IPS-18c (cell line): ENCODE measurements around the gene MTF2.
"Not testable (repeated sequence)": the region's sequence is repeated elsewhere in the genome, so short reads cannot be mapped to it uniquely, and the experiment has no call there.

ENCODE experiments used
- H3K4me3 ChIP-seq: 2 replicates; pipeline ENCODE4 v1.7.0; 2013; ENCODE audit warnings: low read depth, mild to moderate bottlenecking, low read length, moderate library complexity; ENCODE audit not compliant: insufficient read depth
- H3K9me3 ChIP-seq: one replicate; pipeline ENCODE4 v1.6.1; 2013; ENCODE audit warnings: mild to moderate bottlenecking, low read length, moderate library complexity; ENCODE audit not compliant: control insufficient read depth, insufficient read depth

Gene MTF2

DNA sequence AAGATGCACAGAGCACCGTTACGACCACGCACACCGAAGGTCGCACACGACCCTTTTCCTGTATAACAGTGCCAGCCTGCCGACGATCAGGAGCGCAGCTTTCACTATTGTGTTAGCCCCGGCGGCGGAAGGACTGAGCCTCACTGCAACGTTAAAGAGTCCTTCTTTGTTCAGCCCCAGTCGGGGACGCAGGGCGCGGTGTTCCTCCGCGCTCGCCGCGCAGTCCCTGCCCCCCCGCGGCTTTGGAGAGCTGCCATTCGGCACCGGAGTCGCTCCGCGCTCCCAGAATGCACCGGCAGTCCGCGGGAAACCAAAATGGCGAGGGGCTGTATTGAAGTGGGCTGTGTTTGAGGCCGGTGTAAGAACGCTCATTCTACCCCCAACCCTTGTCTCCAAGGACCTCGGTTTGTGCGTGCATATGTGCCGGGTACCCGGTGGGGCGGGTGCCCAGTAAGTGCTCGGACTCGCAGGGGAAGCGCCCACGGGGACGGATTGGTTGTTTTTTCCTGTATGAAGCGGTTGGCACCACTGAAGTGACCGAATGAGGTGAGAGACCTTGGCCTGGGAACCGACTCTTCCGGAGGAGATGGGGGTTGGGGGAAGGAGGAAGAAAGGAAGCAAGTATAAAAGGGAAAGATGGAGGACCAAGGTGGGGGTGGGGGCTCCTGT lies at the start of gene MTF2:
Gene MTF2, plus strand, starts transcription at position 298 of the 669 bp plus-strand sequence. Its CDS starts 244 bp downstream, at position 542.
- H3K9me3 ChIP-seq, result no peaks in the 10 kb centered on the region
- peak within 1 kb of the TSS; percentile 97 for H3K4me3 ChIP-seq

DNA sequence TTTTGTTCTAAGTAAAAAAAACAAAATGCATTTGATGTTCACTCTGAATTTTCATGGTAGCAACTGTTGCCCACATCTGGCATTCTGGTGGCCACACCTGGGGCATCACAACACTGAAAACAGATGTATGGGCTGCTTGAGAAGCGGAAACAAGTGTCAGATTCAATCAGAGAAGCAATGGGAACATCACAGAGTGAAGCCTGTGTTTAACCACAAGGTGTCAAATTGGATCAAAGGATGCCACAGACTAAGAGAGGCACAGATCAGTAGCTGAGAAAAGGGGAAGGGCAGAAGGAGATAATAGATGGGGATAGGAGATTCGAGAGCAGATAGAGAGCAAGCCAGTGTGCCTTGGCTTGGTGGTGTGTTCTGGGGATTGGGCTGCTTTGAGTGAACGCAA lies 49.8 kb upstream of the MTF2 start:
- H3K4me3 ChIP-seq, result no peak overlapping the region

DNA sequence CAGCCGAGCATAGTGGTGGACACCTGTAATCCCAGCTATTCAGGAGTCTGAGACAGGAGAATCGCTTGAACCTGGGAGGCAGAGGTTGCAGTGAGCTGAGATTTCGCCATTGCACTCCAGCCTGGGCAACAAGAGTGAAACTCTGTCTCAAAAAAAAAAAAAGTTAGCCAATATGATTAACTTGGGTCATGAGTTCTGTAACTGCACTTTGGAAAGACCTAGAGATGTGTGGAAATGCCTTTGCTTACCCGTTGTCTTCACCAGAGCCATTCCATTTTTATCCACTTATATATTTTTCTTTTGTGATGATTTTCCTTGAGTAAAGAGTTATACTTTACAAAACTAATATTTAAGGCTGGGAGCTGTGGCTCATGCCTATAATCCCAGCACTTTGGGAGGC lies 48.9 kb upstream of the MTF2 start:
- H3K4me3 ChIP-seq, H3K9me3 ChIP-seq: not testable (repeated sequence)

More for the DNA sequence above, 49.8 kb upstream of the MTF2 start:
- H3K9me3 ChIP-seq, result no peaks in the 10 kb centered on the region

DNA sequence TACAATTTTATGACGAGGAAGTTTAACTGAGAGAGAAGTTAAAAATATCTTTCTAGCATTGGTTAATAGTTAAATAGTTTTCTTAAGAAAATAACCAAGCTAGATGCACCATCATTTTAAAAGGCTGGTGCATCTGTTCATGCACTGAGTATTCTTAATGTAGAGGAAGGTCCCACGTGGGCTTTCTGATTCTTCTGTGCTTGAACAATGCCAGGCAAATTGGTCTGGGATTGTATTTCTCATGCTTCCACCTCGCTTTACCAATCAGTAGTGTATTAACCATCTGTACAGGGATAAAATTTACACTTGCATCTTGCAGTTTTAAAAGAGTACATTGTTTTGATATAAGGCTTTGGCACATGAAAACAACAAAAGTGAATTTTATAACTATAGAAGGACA lies 47.4 kb upstream of the MTF2 start:
- H3K9me3 ChIP-seq, result no peaks in the 10 kb centered on the region
- no peak overlapping the region for H3K4me3 ChIP-seq

DNA sequence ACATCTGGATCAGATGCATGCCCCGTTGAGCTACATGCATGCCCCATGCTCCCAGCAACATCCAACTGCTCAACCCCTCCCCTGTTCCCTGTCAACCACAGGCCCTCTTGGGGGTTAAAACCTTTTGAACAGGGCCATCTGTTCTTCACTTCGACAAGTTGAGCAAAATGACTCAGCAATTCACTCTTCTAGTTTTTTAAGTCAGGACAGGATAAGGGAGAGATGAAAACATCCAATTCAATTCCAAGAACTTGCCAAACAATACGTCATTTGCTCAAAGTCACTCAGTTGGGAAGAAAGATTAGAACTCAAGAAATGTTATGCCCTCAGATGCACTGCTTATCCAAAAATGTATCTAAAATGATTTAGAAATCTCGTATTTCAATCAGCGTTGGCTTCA lies 46.1 kb upstream of the MTF2 start:
- no peak overlapping the region for H3K4me3 ChIP-seq
- H3K9me3 ChIP-seq, result no peaks in the 10 kb centered on the region

DNA sequence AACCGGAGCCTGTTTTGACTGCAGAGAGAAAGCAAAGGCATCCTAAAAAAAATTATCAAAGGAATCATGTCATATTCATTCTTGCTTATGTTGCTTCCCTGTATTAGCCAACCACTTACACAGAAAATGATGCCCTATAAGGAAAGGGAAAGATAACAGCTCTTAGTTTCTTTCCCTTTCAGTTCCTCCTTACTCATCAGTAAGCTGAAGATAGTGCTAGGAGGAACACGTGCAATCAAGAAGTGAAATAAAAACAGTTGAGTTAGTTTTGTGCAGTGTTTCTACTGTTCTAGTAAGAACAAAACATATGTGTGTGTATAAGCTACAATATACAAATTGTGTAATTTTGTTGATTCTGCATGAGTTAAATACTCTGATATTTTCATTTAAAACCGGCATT lies 45.3 kb upstream of the MTF2 start:
- no peaks in the 10 kb centered on the region for H3K9me3 ChIP-seq
- no peak overlapping the region for H3K4me3 ChIP-seq

GRCh38 chr1:93034397-93034796 lies 44.7 kb upstream of the MTF2 start:
- Histone ChIP-seq H3K9me3 (no peaks in the 10 kb centered on the region), H3K4me3 (no peak overlapping the region)

DNA sequence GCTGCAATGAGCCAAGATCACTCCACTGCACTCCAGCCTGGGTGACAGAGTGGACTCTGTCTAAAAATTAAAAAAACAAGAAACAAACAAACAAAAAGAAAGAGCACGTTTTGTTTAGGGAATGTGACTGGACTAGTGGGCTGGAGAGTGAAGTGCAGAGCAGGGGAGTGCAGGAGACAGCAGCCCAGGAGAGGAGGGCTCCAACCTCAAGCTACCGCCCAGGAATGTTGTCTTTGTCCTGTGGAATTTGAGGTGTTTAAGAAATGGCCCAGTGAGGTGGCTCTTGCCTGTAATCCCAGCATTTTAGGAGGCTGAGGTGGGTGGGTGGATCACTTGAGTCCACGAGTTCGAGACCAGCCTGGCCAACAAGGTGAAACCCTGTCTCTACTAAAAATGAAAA lies 42.4 kb upstream of the MTF2 start:
- no peaks in the 10 kb centered on the region for H3K9me3 ChIP-seq
- H3K4me3 ChIP-seq, result no peak overlapping the region

GRCh38 chr1:93042187-93043056 lies 36.7 kb upstream of the MTF2 start:
- no peak overlapping the region for H3K4me3 ChIP-seq
- H3K9me3 ChIP-seq, result no peaks in the 10 kb centered on the region

- no peaks in the 10 kb centered on the region for H3K9me3 ChIP-seq
- no peak overlapping the region for H3K4me3 ChIP-seq
Observed at GRCh38 chr1:93043057-93043557, 36.0 kb upstream of the MTF2 start.

- Histone ChIP-seq H3K9me3 (no peaks in the 10 kb centered on the region), H3K4me3 (no peak overlapping the region)
Observed at GRCh38 chr1:93047618-93048017, 31.5 kb upstream of the MTF2 start.

- no peak overlapping the region for H3K4me3 ChIP-seq
- no peaks in the 10 kb centered on the region for H3K9me3 ChIP-seq
Observed at GRCh38 chr1:93051961-93052360, 27.1 kb upstream of the MTF2 start.

- H3K4me3 ChIP-seq, result no peak overlapping the region
- H3K9me3 ChIP-seq, result no peaks in the 10 kb centered on the region
Observed at GRCh38 chr1:93056214-93056613, 22.9 kb upstream of the MTF2 start.

DNA sequence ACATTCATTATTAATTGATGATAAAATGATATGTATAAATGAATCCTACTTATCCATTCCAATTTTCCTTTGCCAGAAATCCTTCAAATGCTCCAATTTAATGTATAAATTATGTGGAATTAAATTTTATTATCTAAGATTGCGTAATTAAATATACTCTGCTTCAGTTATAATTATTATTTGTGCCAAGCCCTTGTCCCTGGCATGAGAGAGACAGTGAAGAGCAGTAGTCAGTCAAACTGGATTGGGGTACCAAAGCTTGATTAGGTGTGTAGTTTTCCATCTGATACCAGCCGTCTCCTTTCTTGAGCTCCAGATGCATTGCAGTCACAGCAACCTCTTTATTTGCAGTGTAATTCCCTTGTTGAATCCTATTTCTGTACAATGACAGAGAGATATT lies 22.4 kb upstream of the MTF2 start:
- Histone ChIP-seq H3K4me3 (no peak overlapping the region), H3K9me3 (no peaks in the 10 kb centered on the region)

DNA sequence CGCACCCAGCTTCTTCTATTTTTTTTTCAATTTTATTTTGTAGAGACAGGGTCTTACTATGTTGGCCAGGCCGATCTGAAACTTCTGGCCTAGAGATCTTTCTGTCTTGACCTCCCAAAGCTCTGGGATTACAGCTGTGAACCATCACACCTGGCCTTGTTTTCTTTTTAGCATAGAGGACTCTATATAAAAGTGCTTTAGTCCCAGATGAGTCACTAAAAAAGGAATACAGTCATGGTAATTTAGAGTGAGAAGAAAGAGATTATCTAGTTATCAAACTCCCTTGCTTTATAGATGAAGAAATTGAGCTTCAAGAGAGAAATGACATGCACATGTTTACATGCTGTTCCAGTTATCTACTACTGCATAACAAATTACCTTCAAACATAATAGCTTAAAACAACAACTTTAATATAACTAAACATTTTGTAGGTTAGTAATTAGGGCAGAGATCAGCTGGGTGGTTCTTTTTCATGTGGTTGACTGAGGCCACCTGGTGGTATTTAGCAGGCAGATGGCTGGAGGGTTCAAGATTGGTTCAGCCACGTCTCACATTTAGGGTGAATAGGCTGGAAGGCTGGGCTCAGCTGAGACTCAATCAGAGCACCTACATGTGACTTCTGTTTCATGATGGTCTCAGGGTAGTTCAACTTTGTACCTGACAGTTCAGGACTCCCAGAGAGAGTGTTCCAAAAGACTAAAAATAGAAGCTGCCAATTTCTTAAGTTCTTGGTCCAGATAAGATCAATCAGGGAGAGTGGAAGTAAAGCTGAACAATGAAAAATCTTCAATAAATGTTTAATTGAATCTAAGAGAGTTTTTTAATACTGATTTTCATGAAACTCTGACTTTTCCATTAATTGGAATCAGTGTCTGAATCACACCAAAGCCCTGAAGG lies 16.9 kb upstream of the MTF2 start:
- H3K4me3 ChIP-seq, result no peak overlapping the region
- H3K9me3 ChIP-seq, result no peaks in the 10 kb centered on the region

DNA sequence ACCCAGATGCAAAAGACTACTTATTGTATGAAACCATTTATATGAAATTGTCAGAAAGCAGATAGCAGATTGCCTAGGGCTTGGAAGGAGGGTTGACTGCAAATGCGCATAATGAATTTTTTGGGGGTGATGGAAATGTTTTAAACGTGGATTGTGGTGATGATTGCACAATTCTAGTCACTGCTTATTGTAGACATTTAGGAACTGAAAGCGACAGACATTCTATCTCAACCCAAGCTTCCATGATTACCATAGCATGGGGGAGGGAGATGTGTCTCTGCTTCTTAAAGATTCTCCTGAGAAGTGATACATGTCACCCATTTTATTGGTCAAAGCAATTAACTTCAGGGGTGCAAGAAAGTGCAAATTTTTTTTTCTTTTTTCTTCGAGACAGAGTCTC lies 2.8 kb upstream of the MTF2 start:
- Histone ChIP-seq H3K9me3 (no peaks in the 10 kb centered on the region), H3K4me3 (no peak overlapping the region)

- peak overlapping the region; percentile 62; the same call in 1 of the 2 replicates for H3K4me3 ChIP-seq
- no peaks in the 10 kb centered on the region for H3K9me3 ChIP-seq
Observed at GRCh38 chr1:93078203-93078602, 880 bp upstream of the MTF2 start.
